Caco-2 (cell line): ENCODE data around the gene CBARP. TPM values are rescaled to one million over a fixed set of nuclear protein-coding genes. Genes with fewer than 3 reads are reported as not detected.

Source experiments
- BruUV-seq: library from RNA; stranded (reverse); fragments of 400-500 nt; replicated peaks from 2 replicates; lab custom pipeline; 2021; lab: Mats Ljungman, UMichigan
- CTCF ChIA-PET: fragments of 300-600 bp; sonication (Branson Sonifier 250); formaldehyde crosslinking; loops from one replicate; lab custom pipeline; 2022; ENCODE audit warnings: antibody characterized with exemption; lab: Charles Lee
- POLR2A ChIA-PET: fragments of 300-600 bp; sonication (Branson Sonifier 250); formaldehyde crosslinking; loops from one replicate; lab custom pipeline; 2022; ENCODE audit warnings: antibody characterized with exemption; lab: Charles Lee
- DNase-seq, 2 experiments: peaks; one replicate each; pipeline versions ENCODE4 v3.0.0 to v3.0.0-alpha.2; 2020 to 2022
- H3K27me3 ChIP-seq: replicated peaks from 2 replicates; pipeline ENCODE4 v1.6.0; 2011; ENCODE audit warnings: low read length; ENCODE audit not compliant: control insufficient read depth, insufficient read depth
- H3K36me3 ChIP-seq: 2 replicates; pipeline ENCODE4 v1.5.1; 2011; ENCODE audit warnings: low read length; ENCODE audit not compliant: control insufficient read depth, insufficient read depth
- H3K4me1 ChIP-seq: fragments of 250-450 bp; sonication (Bioruptor Pico); 2 replicates; pipeline ENCODE4 v1.5.1; 2020; ENCODE audit warnings: mild to moderate bottlenecking
- H3K4me3 ChIP-seq: 2 replicates; pipeline ENCODE4 v1.5.1; 2011; ENCODE audit warnings: low read depth, mild to moderate bottlenecking, control low read depth, low read length
- H3K9me3 ChIP-seq: fragments of 250-450 bp; sonication (Bioruptor Pico); 2 replicates; pipeline ENCODE4 v1.5.1; 2020; ENCODE audit warnings: mild to moderate bottlenecking, moderate library complexity
- H3K27ac Mint-ChIP-seq: one replicate; pipeline ENCODE4 v1.8.0; 2022; ENCODE audit warnings: mixed read lengths; ENCODE audit not compliant: unreplicated experiment
- H3K27me3 Mint-ChIP-seq: one replicate; pipeline ENCODE4 v1.8.0; 2022; ENCODE audit warnings: mixed read lengths; ENCODE audit not compliant: insufficient read depth, unreplicated experiment
- H3K36me3 Mint-ChIP-seq: one replicate; pipeline ENCODE4 v1.8.0; 2022; ENCODE audit warnings: mild to moderate bottlenecking, mixed read lengths; ENCODE audit not compliant: insufficient read depth, unreplicated experiment
- H3K4me1 Mint-ChIP-seq: one replicate; pipeline ENCODE4 v1.8.0; 2022; ENCODE audit warnings: low read depth, mixed read lengths; ENCODE audit not compliant: unreplicated experiment
- H3K4me3 Mint-ChIP-seq: one replicate; pipeline ENCODE4 v1.8.0; 2022; ENCODE audit warnings: mild to moderate bottlenecking, moderate library complexity, mixed read lengths; ENCODE audit not compliant: unreplicated experiment
- H3K9me3 Mint-ChIP-seq: one replicate; pipeline ENCODE4 v1.8.0; 2022; ENCODE audit warnings: mixed read lengths; ENCODE audit not compliant: unreplicated experiment
- CTCF ChIP-seq, 2 experiments: fragments of 200-600 bp in 1 of 2; IDR thresholded peaks; 1 replicate in 1 of 2; 2 replicates in 1 of 2; pipeline versions ENCODE4 v1.5.1 to v1.8.0; 2011 to 2022; ENCODE audit warnings: antibody characterized with exemption in 1 of 2, control low read depth in 1 of 2, inconsistent platforms in 1 of 2, low read depth in 1 of 2, low read length in 1 of 2, mild to moderate bottlenecking in 1 of 2, moderate library complexity in 1 of 2; ENCODE audit not compliant: insufficient read depth in 1 of 2, severe bottlenecking in 1 of 2, unreplicated experiment in 1 of 2
- intact Hi-C: fragments of 100-400 bp; cut with micrococcal nuclease; formaldehyde crosslinking; loops from one replicate; pipeline ENCODE4 v1.10.0; 2022; ENCODE audit not compliant: unreplicated experiment
- total RNA-seq: library from RNA; stranded (reverse); gene quantifications from 2 replicates; pipeline ENCODE4 v1.2.3, GENCODE V29; 2022

CBARP gene
- total RNA-seq, 1 experiment from 2014 or later, result 7.3 TPM

- no peak for TF ChIP-seq CTCF (IDR thresholded peaks at IDR 0.05; ENCODE audit: insufficient read depth in 1 of 2, low read depth in 1 of 2, low read length in 1 of 2, severe bottlenecking in 1 of 2, unreplicated experiment in 1 of 2)
- intact Hi-C loops, result loop anchor here (5.0 kb wide), 1 partner anchor 42 kb away; no protein-coding TSS in a partner anchor
- H3K27me3 Mint-ChIP-seq, result no peaks in the 10 kb centered on the region
- peak; percentile 94 to 96 for DNase-seq
- no peaks in the 10 kb centered on the region for H3K9me3 Mint-ChIP-seq
- peak within 1 kb of the TSS; percentile 83 for H3K4me3 Mint-ChIP-seq
- Histone ChIP-seq H3K27me3 (no peaks in the 10 kb centered on the region), H3K4me1 (peaks cover 23% of the 10 kb centered on the region), H3K36me3 (peaks cover 5% of the 10 kb centered on the region), H3K4me3 (peak within 1 kb of the TSS; percentile 86), H3K9me3 (no peaks in the 10 kb centered on the region)
- H3K27ac Mint-ChIP-seq, result peak within 1 kb of the TSS; percentile 91
- ChIA-PET CTCF (interaction anchor here (0.6 to 1.0 kb wide), 2 partner anchors 9 to 31 kb away, joined by 5 to 9 read pairs; no protein-coding TSS in a partner anchor), POLR2A (interaction anchor here (0.5 to 1.0 kb wide), 7 partner anchors 9 to 488 kb away, joined by 3 to 9 read pairs (median 3); a partner anchor contains a TSS)
- peaks cover 16% of the 10 kb centered on the region for H3K4me1 Mint-ChIP-seq
- H3K36me3 Mint-ChIP-seq, result peaks cover 78% of the 10 kb centered on the region
- no TSS peak for BruUV-seq
Observed at GRCh38 chr19:1275260-1275975, 37.6 kb upstream of the CBARP start, which contains the start of gene FAM174C. TSS of gene FAM174C (plus strand) at chr19:1275530. CDS start at chr19:1275550, 20 bp downstream.

GRCh38 chr19:1274852-1275259, 37.1 kb upstream of the CBARP start:
- Histone ChIP-seq H3K4me1 (peaks cover 27% of the 10 kb centered on the region), H3K4me3 (peak overlapping the region; percentile 86), H3K27me3 (no peaks in the 10 kb centered on the region), H3K36me3 (peaks cover 5% of the 10 kb centered on the region; the same call in 1 of the 2 replicates), H3K9me3 (no peaks in the 10 kb centered on the region)
- DNase-seq, result no peak
- POLR2A ChIA-PET, result interaction anchor here (0.5 to 1.0 kb wide), 7 partner anchors 9 to 489 kb away, joined by 3 to 9 read pairs (median 3); a partner anchor contains a TSS
- CTCF ChIA-PET, result interaction anchor here (0.6 to 1.0 kb wide), 2 partner anchors 8 to 30 kb away, joined by 5 to 9 read pairs; no protein-coding TSS in a partner anchor
- intact Hi-C loops, result loop anchor here (5.0 kb wide), 1 partner anchor 42 kb away; no protein-coding TSS in a partner anchor
- Mint-ChIP-seq H3K36me3 (peaks cover 84% of the 10 kb centered on the region), H3K27ac (peak overlapping the region; percentile 91), H3K4me1 (peaks cover 16% of the 10 kb centered on the region), H3K9me3 (no peaks in the 10 kb centered on the region), H3K4me3 (peak overlapping the region; percentile 83), H3K27me3 (no peaks in the 10 kb centered on the region)
- BruUV-seq, result no TSS peak
- no peak for TF ChIP-seq CTCF (IDR thresholded peaks at IDR 0.05; ENCODE audit: insufficient read depth in 1 of 2, low read depth in 1 of 2, low read length in 1 of 2, severe bottlenecking in 1 of 2, unreplicated experiment in 1 of 2)

- CTCF ChIA-PET, result interaction anchor here (0.5 to 1.4 kb wide), 3 partner anchors 16 to 71 kb away, joined by 3 to 11 read pairs (median 3); no protein-coding TSS in a partner anchor
- Mint-ChIP-seq H3K9me3 (no peaks in the 10 kb centered on the region), H3K36me3 (peaks cover 84% of the 10 kb centered on the region), H3K4me1 (peaks cover 13% of the 10 kb centered on the region), H3K4me3 (peak overlapping the region; percentile 83), H3K27ac (peak overlapping the region; percentile 91), H3K27me3 (no peaks in the 10 kb centered on the region)
- no peaks in the 10 kb centered on the region for H3K9me3 ChIP-seq
- peaks cover 27% of the 10 kb centered on the region for H3K4me1 ChIP-seq
- no peaks in the 10 kb centered on the region for H3K27me3 ChIP-seq
- intact Hi-C loops, result no loop called here
- BruUV-seq, result no TSS peak
- DNase-seq, result no peak
- no peak overlapping the region for H3K4me3 ChIP-seq
- H3K36me3 ChIP-seq, result peaks cover 4% of the 10 kb centered on the region; the same call in 1 of the 2 replicates
- POLR2A ChIA-PET, result interaction anchor here (0.7 kb wide), 1 partner anchor 90 kb away, joined by 3 read pairs; no protein-coding TSS in a partner anchor
- TF ChIP-seq CTCF (IDR thresholded peaks at IDR 0.05; ENCODE audit: insufficient read depth in 1 of 2, low read depth in 1 of 2, low read length in 1 of 2, severe bottlenecking in 1 of 2, unreplicated experiment in 1 of 2), result no peak
Observed at GRCh38 chr19:1274081-1274851, 36.5 kb upstream of the CBARP start.
